ENCODE measurements around the gene GP2.

The GP2 gene

GRCh38 chr16:20302389-20302788 is 24.9 kb downstream of the GP2 start:
- DNase-seq = no peak

GRCh38 chr16:20301840-20302239 is 25.5 kb downstream of the GP2 start:
- no peak for DNase-seq

GRCh38 chr16:20300312-20301097 is 26.8 kb downstream of the GP2 start:
- peak; percentile 47 for DNase-seq

GRCh38 chr16:20298452-20298851 is 28.9 kb downstream of the GP2 start:
- DNase-seq = no peak

- no peak for DNase-seq
Observed at GRCh38 chr16:20291208-20292206, 35.8 kb downstream of the GP2 start.

GRCh38 chr16:20289571-20289970 is 37.7 kb downstream of the GP2 start:
- no peak for DNase-seq

GRCh38 chr16:20285993-20286499 is 41.3 kb downstream of the GP2 start:
- DNase-seq = no peak

- peak; percentile 17 for DNase-seq
Observed at GRCh38 chr16:20280259-20280658, 47.1 kb downstream of the GP2 start.

GRCh38 chr16:20271893-20272292 is 55.4 kb downstream of the GP2 start:
- DNase-seq = no peak

GRCh38 chr16:20268409-20268808 is 58.9 kb downstream of the GP2 start:
- DNase-seq = no peak

GRCh38 chr16:20265019-20265418 is 62.3 kb downstream of the GP2 start:
- DNase-seq = no peak

- no peak for DNase-seq
Observed at GRCh38 chr16:20263138-20263855, 64.0 kb downstream of the GP2 start.

- DNase-seq = no peak
Observed at GRCh38 chr16:20262248-20262647, 65.1 kb downstream of the GP2 start.

GRCh38 chr16:20260215-20261009 is 66.9 kb downstream of the GP2 start:
- no peak for DNase-seq

Data from NCI-H2171 treated with DMSO at 0.1 percent for 48 hours (cell line).